ENCODE measurements around the gene ACSL6.

Gene ACSL6, protein sequence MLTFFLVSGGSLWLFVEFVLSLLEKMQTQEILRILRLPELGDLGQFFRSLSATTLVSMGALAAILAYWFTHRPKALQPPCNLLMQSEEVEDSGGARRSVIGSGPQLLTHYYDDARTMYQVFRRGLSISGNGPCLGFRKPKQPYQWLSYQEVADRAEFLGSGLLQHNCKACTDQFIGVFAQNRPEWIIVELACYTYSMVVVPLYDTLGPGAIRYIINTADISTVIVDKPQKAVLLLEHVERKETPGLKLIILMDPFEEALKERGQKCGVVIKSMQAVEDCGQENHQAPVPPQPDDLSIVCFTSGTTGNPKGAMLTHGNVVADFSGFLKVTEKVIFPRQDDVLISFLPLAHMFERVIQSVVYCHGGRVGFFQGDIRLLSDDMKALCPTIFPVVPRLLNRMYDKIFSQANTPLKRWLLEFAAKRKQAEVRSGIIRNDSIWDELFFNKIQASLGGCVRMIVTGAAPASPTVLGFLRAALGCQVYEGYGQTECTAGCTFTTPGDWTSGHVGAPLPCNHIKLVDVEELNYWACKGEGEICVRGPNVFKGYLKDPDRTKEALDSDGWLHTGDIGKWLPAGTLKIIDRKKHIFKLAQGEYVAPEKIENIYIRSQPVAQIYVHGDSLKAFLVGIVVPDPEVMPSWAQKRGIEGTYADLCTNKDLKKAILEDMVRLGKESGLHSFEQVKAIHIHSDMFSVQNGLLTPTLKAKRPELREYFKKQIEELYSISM

DNA sequence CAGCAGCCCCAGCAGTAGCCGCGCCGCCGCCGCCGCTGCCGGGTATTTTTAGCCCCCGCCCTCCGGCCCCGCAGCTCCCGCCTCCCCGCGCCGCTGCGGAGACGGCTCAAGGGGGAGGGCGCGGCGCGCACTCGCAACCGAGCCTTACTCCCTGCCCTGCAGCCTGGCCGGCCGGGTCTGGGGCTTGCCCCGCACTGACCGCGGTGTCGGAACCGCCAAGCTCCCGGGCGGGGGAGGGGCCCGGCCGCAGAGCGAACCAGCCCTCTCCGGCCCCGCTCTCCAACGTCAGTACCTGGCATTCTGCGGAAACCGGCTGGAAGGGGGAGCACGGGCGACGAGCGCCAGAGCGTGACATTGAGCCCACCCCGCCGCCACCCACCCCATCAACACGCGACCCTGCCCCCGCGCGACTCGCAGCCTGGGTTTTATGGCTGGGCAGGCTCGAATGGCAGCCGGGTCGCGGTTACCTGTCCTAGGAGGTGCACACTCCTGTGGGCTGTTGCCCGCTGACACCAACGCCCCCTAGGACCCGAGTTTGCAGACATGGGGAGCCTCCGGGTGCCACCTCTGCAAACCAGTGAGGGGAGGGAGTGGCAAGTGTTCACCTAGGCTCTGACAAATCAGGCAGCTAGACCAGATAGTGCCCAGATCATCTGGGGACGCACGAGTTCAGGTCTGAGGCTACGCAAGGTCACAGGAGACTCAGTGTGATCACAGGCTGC, at the start of gene ACSL6:
ACSL6 (minus strand) TSS at position 37 of the 722 bp plus-strand sequence. CDS start 105 bp downstream, outside the sequence.
- peak within 1 kb of the TSS; percentile 47 for H3K4me3 ChIP-seq (ENCODE audit: low read depth, low read length)

DNA sequence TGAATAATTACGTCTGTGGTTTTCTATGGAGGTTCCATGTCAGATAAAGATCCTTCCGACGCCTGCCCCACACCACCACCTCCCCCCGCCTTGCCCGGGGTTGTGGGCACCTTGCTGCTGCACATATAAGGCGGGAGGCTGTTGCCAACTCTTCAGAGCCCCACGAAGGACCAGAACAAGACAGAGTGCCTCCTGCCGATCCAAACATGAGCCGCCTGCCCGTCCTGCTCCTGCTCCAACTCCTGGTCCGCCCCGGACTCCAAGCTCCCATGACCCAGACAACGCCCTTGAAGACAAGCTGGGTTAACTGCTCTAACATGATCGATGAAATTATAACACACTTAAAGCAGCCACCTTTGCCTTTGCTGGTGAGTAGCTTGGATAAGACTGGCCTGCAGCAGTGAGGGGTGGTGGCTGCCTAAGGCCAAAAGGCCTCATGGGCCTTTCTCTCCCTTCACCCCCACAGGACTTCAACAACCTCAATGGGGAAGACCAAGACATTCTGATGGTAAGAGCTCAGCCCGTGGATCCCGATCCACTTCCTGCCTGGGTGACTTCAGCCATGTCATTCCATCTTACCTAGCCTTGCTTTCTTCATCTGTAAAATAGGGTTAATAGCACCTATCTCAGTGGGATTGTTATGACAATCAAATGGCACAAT, 49.2 kb upstream of the ACSL6 start, which contains the start of gene IL3:
IL3 (plus strand) TSS at position 155 of the 661 bp plus-strand sequence; CDS start at position 207, 52 bp downstream.
- no peak within 1 kb of the TSS for H3K4me3 ChIP-seq (ENCODE audit: low read depth, low read length)

DNA sequence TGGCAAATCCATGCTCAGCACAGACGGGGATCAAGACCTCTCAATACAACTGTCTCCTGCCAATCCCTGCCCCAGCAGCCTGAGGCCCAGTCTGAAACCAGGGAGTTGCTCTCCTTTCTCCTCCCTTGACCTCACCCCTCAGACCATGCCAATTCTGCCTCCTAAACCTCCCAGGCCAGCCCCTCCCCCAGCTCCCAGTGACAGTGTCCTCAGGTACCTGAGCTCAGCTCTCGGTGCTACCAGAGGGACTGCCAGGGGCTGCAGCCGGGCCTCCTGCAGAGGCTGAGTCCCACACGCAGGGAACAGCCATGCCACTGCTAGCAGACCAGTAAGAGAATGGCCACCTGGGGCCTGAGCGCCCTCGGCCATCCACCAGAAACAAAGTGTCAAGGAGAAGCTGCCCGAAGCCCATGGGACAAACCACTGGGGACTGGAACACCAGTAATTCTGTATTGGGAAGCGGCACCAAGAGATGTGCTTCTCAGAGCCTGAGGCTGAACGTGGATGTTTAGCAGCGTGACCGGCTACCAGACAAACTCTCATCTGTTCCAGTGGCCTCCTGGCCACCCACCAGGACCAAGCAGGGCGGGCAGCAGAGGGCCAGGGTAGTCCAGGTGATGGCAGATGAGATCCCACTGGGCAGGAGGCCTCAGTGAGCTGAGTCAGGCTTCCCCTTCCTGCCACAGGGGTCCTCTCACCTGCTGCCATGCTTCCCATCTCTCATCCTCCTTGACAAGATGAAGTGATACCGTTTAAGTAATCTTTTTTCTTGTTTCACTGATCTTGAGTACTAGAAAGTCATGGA, 48.4 kb upstream of the ACSL6 start:
- no peak overlapping the region for H3K4me3 ChIP-seq (ENCODE audit: low read depth, low read length)

DNA sequence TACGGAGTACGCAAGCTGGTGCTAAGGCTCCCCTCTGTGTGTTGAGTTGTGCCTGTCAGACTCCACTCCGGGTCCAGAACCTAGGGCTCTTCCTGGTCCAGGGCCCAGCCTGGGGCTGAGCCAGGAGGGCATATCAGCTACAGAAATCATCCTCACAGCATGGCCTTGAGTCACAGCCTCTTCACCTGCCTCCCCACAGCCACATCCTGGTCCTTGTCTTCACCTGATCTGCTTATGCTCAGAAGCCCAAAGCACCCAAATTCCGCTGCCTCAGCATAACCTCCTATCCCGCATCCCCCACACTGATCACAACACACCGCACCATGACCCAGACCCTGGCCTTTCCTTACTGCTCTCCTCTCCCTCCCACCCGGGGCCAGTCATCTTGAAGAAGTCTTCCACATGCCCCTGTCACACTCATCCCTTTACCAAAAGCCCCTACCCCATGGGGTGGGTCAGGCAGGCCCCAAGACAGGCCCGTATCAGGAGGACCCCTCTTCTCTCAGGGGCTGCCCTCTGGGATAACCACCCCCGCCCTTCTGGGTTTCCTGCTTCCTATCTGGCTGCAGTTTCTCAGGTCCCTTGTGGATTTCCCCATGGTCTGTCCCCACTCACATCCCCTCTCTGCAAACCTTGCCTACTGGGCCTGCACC, 47.7 kb upstream of the ACSL6 start:
- H3K4me3 ChIP-seq (ENCODE audit: low read depth, low read length) = no peak overlapping the region

DNA sequence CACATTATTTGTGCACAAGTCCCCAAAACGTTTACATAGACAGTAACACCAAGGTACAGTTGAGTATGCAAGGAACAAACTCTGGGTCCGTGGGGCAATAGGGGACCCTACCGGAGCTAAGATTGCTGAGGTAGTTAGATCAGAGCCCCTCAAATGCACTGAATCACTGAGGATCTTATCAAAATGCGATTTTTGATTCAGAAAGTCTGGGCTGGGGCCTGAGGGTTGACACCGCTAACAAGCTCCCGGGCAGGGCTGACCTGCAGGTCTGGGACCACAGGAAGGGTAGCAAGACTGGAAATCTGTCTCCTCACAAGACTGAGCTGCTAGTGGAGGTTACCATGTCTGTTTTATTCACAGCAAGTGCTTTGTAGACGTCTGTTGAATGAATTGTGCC, 47.2 kb upstream of the ACSL6 start:
- no peak overlapping the region for H3K4me3 ChIP-seq (ENCODE audit: low read depth, low read length)

DNA sequence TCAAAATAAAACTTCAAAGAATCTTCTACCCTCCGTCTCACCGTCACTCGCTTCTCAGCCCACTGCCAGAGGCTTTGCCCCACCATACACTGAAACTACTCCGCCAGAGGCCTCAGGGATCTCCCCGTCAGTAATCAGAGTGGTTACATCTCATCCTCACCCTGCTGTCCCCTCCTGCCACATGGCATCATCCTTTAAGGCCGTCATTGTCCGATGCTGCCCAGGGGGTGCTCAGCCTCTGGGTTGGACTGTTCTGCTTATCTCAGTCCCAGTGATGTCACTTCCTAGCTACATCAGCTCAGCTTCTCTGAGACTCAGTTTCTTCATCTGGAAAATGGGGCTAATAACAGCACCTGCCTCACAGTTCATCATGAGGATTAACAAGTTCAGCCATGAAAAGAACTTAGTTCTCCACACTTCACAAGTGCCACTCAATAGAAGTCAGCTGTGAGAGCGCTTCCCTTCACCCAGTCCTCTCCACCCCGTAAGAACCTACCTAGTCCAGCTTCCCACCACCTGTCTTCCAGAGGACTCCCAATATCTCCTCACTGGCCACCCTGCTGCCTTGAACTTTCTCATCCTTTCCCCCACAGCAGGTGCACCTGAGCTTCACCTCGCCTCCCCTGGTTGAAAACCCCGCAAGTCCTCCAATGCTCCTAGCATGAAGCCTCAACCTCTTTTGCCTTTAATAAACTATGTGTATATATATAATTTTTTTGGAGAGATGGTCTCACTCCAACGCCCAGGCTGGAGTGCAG, 46.2 kb upstream of the ACSL6 start:
- H3K4me3 ChIP-seq (ENCODE audit: low read depth, low read length) = no peak overlapping the region

DNA sequence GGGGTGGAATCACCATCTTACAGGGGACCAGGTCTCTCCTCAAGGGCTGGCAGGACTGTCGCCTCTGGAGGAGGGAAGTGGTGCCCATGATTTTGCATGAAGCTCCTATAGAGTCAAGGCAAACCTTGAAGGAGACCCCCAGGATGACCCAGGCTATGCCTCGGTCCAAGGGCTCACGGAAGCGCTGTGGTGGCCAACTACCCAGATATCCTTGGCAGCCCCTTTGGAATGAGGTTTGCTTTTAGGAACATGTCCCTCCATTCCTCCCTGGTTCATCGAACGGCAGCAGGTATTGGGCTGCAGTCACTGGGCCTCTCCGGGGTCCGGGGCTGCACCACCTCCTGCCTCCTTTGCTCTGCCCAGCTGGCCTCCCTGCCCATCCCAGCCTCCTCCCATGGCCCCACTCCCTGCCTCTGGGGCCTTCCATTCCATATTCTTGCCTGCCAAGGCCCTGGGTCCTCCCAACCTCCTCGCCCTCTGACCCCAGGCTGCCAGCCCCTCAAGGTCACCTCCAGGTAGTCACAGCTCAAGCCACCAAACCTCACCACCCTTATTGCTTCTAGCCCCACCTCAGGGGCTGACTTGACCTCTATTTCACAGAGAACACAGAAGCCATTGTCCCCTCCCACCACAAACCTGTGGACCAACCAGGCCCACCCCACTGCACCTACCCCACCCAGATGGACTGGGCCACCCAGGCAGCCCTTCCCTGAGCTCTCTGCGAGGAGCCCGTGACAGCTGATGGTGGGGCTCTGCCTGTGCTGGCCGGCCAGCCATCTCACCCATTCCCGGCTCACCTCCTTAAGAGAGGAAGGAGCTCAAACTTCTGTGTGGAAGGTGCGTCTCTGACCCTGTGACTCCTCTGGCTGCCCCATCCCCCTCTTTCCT, 45.4 kb upstream of the ACSL6 start:
- H3K4me3 ChIP-seq (ENCODE audit: low read depth, low read length) = no peak overlapping the region

DNA sequence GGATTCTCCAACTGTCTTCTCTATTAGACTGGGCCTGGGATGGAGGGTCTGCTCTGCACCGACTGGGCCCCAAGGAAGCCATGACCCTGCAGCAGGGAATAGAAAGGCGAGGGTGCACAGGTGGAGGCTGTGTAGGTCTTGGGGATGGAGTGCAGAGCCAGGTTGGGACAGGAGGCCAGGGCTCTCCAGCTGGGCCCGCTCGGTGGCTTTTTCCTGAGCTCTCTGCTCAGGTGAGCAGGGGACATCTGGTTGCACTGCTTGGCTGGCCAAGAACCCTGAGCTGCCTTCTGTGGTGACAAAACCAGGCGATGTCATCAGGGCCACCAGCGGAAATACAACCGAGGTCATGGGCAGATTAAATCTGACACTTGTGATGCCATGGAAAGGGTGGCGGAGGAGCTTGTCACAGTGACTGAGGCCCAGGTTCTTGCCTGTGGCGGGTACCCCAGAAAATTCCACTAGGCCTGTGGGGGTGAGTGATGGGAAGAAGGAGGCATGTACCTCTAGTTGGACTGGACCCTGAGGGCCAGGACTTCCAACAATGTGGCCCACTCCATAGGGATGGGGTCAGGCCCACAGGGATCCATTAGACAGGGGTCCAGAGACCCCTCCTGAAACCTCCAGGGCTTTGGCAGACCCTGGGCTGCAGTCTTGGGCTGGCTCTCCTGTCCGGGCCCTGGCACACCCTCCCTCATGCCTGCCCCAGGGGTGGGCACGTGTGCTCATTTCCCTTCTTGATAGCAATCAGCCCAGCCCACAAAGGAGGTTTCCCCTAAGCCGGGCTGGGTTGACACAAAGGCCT, 44.6 kb upstream of the ACSL6 start:
- no peak overlapping the region for H3K4me3 ChIP-seq (ENCODE audit: low read depth, low read length)

DNA sequence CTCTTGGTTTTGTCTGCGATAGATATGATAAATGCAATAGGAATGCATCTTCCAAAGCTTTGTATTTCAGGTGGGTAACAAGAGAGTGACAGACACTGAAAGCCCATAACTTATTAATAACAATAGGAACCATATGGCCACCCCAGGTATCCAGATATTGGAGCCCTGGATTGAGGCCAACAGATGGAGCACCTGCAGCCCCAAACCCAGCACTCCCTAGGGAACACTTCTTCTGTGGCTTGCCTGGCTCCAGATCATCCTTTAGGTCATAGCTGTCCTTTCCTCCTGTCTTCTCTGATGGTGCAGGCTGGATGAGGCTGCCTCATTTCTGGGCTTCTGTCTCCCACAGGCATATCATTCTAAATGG, 44.0 kb upstream of the ACSL6 start:
- H3K4me3 ChIP-seq (ENCODE audit: low read depth, low read length) = no peak overlapping the region

DNA sequence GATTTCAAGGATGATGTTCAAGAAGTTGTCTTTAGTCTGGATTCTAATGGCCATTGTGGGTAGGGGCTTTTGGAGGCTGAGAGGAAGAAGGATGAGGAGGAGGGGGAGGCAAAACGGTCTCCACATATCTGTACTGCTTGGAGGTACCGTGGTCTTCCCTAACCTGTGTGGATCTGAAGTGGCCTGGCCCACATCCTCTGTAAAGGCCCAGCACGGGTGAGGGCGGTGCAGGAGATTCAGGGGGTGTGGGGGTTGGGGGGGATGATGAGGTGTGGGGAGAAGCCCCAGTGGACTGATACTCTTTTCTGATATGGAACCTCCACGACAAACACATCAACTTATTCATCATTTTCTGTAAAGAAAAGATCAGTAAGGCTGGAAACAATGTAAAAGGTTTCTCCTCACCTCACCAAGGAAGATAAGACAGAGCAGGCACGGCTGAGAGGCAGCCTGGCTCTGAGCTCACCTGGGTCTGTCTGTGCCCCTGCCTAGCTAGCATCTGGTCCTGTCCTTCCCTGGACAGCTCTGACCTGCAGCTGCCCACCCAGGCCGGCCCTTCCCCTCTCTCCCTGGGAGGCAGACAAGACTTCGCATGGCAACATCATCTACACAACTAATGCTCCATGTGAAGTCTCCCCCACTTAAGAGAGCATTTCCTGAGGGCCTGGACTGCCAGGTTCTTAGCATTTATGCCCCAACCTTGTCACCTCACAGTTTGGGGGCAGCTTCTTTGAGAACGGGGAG, 43.4 kb upstream of the ACSL6 start:
- no peak overlapping the region for H3K4me3 ChIP-seq (ENCODE audit: low read depth, low read length)

DNA sequence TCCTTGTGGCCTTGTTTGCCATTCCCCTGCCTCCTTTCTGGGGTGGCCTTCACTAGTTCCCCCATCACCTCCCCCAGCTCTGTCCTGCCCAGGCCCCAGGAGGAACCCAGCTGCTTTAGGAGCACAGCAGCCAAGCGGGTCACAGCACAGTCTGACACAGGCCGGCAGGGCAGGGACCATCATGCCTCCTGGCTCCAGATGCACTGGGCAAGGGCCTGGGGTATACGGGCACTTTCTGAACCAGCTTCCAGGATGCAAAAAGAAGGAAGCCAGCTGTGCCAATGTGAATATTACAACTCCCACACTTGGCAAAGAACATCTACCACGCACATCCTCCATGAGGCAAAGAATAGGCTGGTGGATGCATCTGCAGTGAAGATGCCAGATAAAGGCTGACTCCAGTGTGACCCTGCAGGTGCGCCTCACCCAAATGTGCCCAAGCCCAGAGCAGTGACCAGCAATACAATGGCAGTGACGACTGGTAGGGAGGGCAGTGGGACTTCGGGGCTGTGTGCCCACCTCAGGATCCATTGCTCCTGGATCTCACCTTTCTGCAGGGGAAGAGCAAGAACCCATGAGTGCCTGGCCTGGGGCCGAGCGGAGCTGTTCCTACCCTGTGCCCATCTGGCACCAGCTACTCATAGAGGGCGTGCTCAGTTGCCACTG, 42.7 kb upstream of the ACSL6 start:
- no peak overlapping the region for H3K4me3 ChIP-seq (ENCODE audit: low read depth, low read length)

DNA sequence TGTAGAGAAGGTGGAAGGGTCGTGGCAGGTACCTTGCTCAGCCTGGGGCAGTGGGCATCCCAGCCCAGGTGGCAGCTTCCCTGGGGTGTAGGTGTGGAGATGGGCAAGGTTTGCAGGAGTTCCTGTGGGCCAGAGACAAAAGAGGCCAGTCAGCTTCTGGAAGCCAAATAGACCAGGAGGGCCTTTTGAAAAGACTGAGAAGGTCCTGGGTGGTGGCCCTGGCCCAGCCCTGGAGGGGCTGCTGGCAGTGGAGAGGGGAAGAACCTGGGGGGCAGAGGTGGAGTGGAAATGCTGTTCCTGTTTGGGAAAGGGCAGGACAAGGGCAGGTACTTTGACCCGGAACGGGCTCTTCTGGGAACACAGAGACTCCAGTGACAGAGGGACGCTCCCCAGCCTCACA, 42.0 kb upstream of the ACSL6 start:
- no peak overlapping the region for H3K4me3 ChIP-seq (ENCODE audit: low read depth, low read length)

DNA sequence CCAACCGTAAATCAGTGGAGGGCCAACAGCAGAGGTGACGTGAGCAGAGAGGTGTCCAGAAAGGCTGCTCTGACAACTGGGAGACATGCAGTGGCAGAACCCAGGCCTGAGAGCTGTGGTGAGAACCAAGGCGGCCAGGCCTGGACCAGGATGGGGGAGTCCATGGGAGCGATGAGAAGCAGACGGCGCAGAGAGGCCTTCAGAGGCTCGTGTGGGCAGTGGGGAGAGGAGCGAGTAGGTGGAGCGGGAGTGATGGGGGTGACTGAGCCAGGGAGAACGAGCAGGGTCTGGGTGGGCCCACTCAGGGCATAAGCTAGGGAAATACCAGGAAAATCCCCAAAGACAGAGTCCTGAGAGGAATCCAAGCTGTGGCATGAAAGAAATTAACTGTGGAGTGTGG, 41.1 kb upstream of the ACSL6 start:
- no peak overlapping the region for H3K4me3 ChIP-seq (ENCODE audit: low read depth, low read length)

DNA sequence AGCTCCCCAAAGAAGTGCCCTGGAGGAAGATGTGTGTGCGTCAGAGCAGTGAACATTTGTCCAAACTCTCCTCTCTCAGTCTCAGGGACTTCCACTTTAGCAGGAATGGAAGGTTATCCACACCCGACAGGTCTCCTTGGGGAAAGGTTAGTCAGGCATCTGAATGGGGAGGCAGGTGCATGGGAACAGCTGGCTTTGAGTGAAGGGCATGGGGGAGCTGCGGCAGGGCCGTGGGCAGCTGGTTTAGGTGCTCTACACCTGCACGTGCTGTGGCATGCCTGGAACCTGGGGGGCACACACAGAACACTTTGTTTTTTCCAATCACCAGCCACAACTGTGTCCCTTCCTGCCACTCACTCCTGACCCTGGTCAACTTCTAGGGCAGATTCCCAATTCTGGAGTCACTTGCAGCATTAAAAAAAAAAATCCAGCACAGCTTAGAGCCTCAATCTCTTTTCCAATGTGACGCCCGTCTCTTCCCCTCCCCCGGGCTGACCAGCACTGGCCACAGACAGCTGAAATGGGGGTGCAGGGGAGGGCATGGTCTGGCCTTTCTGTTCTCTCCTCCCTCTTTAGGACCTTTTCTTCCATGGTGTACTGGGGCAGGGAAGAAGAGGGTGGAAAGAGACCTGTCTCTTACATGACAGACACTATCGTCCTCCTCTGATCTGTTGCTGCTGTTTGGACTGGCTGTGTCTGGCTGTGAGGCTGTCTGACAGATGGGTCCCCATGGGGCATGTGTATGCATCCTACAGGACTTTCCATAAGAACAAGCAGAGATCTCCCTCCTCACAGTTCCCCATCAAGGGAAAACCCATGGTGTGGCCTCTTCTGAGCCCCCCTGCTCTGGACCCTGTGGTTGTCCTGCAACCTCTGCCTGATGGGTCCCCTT, 39.4 kb upstream of the ACSL6 start:
- H3K4me3 ChIP-seq (ENCODE audit: low read depth, low read length) = no peak overlapping the region

DNA sequence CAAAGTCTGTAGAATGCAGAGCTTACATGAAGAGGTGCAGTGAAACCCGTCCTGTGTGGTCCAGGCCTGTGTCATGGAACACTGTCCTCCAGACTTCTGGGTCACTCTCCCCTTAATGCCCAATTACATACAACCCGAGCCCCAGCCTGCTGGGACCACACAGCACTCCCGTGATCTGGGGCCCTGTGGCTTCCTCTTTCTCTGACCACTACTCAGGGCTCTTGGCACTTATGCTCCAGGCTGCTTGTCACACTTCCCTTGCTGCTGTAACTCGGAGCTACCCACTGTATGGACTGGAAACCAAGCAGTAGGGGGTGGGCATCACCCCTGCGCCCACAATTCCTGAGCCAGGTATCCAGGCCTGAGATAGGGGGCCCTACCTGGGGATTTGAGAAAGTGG, 38.7 kb upstream of the ACSL6 start:
- H3K4me3 ChIP-seq (ENCODE audit: low read depth, low read length) = no peak overlapping the region

All from iPS-11a (cell line).